Measurements from ENCODE around the gene SLC24A4.

SLC24A4 gene

GRCh38 chr14:92386637-92387036 is 63.7 kb downstream of the SLC24A4 start:
- H2AFZ ChIP-seq (ENCODE audit: low read depth, low read length, severe bottlenecking), result no peak overlapping the region
- no peaks in the 10 kb centered on the region for H3K27me3 ChIP-seq (ENCODE audit: low read length)
- H4K20me1 ChIP-seq (ENCODE audit: low read depth, low read length), result no peaks in the 10 kb centered on the region
- no peak overlapping the region for H3K4me3 ChIP-seq (ENCODE audit: insufficient read depth, low read length, poor library complexity, severe bottlenecking)
- no peaks in the 10 kb centered on the region for H3F3A ChIP-seq (ENCODE audit: insufficient read depth)
- H3K79me2 ChIP-seq (ENCODE audit: insufficient read depth, low read length), result no peaks in the 10 kb centered on the region
- TF ChIP-seq EZH2phosphoT487 (conservative IDR thresholded peaks at IDR 0.05; ENCODE audit: low read length), result no peak
- TF ChIP-seq, protein P1, sequence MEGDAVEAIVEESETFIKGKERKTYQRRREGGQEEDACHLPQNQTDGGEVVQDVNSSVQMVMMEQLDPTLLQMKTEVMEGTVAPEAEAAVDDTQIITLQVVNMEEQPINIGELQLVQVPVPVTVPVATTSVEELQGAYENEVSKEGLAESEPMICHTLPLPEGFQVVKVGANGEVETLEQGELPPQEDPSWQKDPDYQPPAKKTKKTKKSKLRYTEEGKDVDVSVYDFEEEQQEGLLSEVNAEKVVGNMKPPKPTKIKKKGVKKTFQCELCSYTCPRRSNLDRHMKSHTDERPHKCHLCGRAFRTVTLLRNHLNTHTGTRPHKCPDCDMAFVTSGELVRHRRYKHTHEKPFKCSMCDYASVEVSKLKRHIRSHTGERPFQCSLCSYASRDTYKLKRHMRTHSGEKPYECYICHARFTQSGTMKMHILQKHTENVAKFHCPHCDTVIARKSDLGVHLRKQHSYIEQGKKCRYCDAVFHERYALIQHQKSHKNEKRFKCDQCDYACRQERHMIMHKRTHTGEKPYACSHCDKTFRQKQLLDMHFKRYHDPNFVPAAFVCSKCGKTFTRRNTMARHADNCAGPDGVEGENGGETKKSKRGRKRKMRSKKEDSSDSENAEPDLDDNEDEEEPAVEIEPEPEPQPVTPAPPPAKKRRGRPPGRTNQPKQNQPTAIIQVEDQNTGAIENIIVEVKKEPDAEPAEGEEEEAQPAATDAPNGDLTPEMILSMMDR (IDR thresholded peaks at IDR 0.05; ENCODE audit: insufficient read depth, low read length, poor library complexity, severe bottlenecking), result no peak
- no peaks in the 10 kb centered on the region for H3K9me2 ChIP-seq (replicated peaks; ENCODE audit: insufficient read depth, low read length)
- H3K9me3 ChIP-seq (ENCODE audit: insufficient read depth, low read length), result no peaks in the 10 kb centered on the region
- no peak overlapping the region for H3K4me2 ChIP-seq (ENCODE audit: low read depth, low read length, poor library complexity, severe bottlenecking)
- no peaks in the 10 kb centered on the region for H3K36me3 ChIP-seq (ENCODE audit: low read length)
- no peak overlapping the region for H3K27ac ChIP-seq (ENCODE audit: low read depth, low read length)
- H3K9ac ChIP-seq (ENCODE audit: low read length), result no peak overlapping the region

DNA sequence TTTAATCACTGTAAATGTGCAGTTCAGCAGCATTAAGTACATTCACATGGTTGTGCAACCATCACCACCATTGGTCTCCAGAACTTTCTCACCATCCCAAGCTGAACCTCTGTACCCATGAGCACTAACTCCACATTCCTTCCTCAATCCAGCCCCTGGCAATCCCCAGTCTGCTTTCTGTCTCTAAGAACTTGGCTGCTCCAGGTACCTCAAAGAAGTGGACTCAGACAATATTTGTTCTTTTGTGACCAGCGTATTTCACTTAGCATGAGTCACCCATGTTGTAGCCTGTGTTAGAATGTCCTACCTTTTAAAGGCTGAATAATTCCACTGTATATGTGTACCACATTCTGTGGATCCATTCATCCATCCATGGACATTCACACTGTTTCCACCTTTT is 64.6 kb downstream of the SLC24A4 start:
- H4K20me1 ChIP-seq (ENCODE audit: low read depth, low read length), result no peaks in the 10 kb centered on the region
- H3K36me3 ChIP-seq (ENCODE audit: low read length), result no peaks in the 10 kb centered on the region
- no peak for TF ChIP-seq EZH2phosphoT487 (conservative IDR thresholded peaks at IDR 0.05; ENCODE audit: low read length)
- TF ChIP-seq, protein P1 (IDR thresholded peaks at IDR 0.05; ENCODE audit: insufficient read depth, low read length, poor library complexity, severe bottlenecking), result no peak
- no peaks in the 10 kb centered on the region for H3F3A ChIP-seq (ENCODE audit: insufficient read depth)
- H3K27me3 ChIP-seq (ENCODE audit: low read length), result no peaks in the 10 kb centered on the region
- H3K27ac ChIP-seq (ENCODE audit: low read depth, low read length), result no peak overlapping the region
- no peak overlapping the region for H2AFZ ChIP-seq (ENCODE audit: low read depth, low read length, severe bottlenecking)
- no peaks in the 10 kb centered on the region for H3K79me2 ChIP-seq (ENCODE audit: insufficient read depth, low read length)
- H3K9ac ChIP-seq (ENCODE audit: low read length), result no peak overlapping the region
- no peaks in the 10 kb centered on the region for H3K9me2 ChIP-seq (replicated peaks; ENCODE audit: insufficient read depth, low read length)
- no peaks in the 10 kb centered on the region for H3K9me3 ChIP-seq (ENCODE audit: insufficient read depth, low read length)
- H3K4me2 ChIP-seq (ENCODE audit: low read depth, low read length, poor library complexity, severe bottlenecking), result no peak overlapping the region
- H3K4me3 ChIP-seq (ENCODE audit: insufficient read depth, low read length, poor library complexity, severe bottlenecking), result no peak overlapping the region

DNA sequence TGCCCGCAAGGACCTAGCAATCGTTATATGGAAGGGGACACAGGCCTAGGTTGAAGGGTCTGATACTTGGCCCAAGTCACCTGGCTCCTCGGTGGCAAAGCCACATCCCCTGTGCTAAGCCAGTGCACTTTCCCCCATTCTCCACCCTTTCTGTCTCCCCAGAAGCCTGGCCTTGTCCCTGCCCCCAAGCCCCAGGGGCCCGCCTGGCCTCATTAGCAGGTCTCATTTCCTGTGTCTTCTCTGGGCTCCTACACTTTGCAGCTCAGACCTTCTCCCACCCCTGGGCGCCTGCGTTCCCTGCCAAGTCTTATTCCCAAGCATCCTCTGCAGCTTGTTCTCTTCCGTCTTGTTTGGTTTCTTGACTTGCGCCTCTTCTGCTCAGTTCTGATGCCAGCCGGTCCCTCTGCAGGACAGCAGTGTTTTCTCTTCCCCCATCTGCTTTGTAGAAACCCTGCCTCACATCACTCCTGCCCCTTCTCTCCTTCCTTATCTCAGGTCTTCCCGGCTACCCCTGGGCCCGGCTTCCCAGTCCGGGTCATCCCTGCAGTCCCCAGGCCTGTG is 66.7 kb downstream of the SLC24A4 start:
- Histone ChIP-seq H3F3A (ENCODE audit: insufficient read depth) (no peaks in the 10 kb centered on the region), H3K9ac (ENCODE audit: low read length) (no peak overlapping the region), H4K20me1 (ENCODE audit: low read depth, low read length) (no peaks in the 10 kb centered on the region), H3K36me3 (ENCODE audit: low read length) (no peaks in the 10 kb centered on the region), H2AFZ (ENCODE audit: low read depth, low read length, severe bottlenecking) (no peak overlapping the region), H3K4me3 (ENCODE audit: insufficient read depth, low read length, poor library complexity, severe bottlenecking) (no peak overlapping the region), H3K9me2 (replicated peaks; ENCODE audit: insufficient read depth, low read length) (no peaks in the 10 kb centered on the region), H3K9me3 (ENCODE audit: insufficient read depth, low read length) (no peaks in the 10 kb centered on the region), H3K4me2 (ENCODE audit: low read depth, low read length, poor library complexity, severe bottlenecking) (no peak overlapping the region), H3K27me3 (ENCODE audit: low read length) (no peaks in the 10 kb centered on the region), H3K79me2 (ENCODE audit: insufficient read depth, low read length) (no peaks in the 10 kb centered on the region), H3K27ac (ENCODE audit: low read depth, low read length) (no peak overlapping the region)
- TF ChIP-seq, protein P1 (IDR thresholded peaks at IDR 0.05; ENCODE audit: insufficient read depth, low read length, poor library complexity, severe bottlenecking), result no peak
- TF ChIP-seq EZH2phosphoT487 (conservative IDR thresholded peaks at IDR 0.05; ENCODE audit: low read length), result no peak
